Tibial nerve (tissue), 3 donors: ENCODE data around the gene TXNDC8.

Experiments used
- CTCF ChIP-seq, 5 experiments: fragments of 200-600 bp in 3 of 5; fragments of 450-650 bp in 2 of 5; sonication (generic) in 3 of 5; IDR thresholded peaks; one replicate each; pipeline ENCODE4 v1.5.1; 2016 to 2019; ENCODE audit warnings: antibody characterized with exemption in 5 of 5, mild to moderate bottlenecking in 3 of 5, moderate library complexity in 2 of 5
- POLR2A ChIP-seq, 2 donors: fragments of 450-650 bp; IDR thresholded peaks; one replicate each; pipeline ENCODE4 v1.6.1; 2017; ENCODE audit warnings: antibody characterized with exemption in 2 of 2, mild to moderate bottlenecking in 2 of 2, moderate library complexity in 2 of 2

GRCh38 chr9:110293248-110293647, 44.4 kb downstream of the TXNDC8 start:
- TF ChIP-seq POLR2A (IDR thresholded peaks at IDR 0.05) (no peak), CTCF (IDR thresholded peaks at IDR 0.05) (no peak)
